Activated naive CD4-positive, alpha-beta T cell treated with anti-CD3 and anti-CD28 coated beads for 36 hours (primary cell): ENCODE measurements around the gene C1orf35. TPM values are rescaled to one million over a fixed set of nuclear protein-coding genes. Genes with fewer than 3 reads are reported as not detected.

ENCODE experiments used
- CTCF ChIA-PET: fragments of 350-600 bp; sonication (Branson Sonifier 250); formaldehyde crosslinking; loops from one replicate; lab custom pipeline; 2021; ENCODE audit warnings: antibody characterized with exemption; lab: Charles Lee
- DNase-seq: peaks from one replicate; pipeline ENCODE4 v3.0.0-alpha.2; 2020
- H3K27ac Mint-ChIP-seq: one replicate; pipeline ENCODE4 v1.8.0; 2021; ENCODE audit warnings: mild to moderate bottlenecking, mixed read lengths
- H3K27me3 Mint-ChIP-seq: one replicate; pipeline ENCODE4 v1.8.0; 2021; ENCODE audit warnings: low read depth, mixed read lengths
- H3K36me3 Mint-ChIP-seq: one replicate; pipeline ENCODE4 v1.8.0; 2021; ENCODE audit warnings: low read depth, mixed read lengths
- H3K4me1 Mint-ChIP-seq: one replicate; pipeline ENCODE4 v1.8.0; 2021; ENCODE audit warnings: low read depth, mixed read lengths
- H3K4me3 Mint-ChIP-seq: one replicate; pipeline ENCODE4 v1.8.0; 2021; ENCODE audit warnings: mild to moderate bottlenecking, moderate library complexity, mixed read lengths
- H3K9me3 Mint-ChIP-seq: one replicate; pipeline ENCODE4 v1.8.0; 2021; ENCODE audit warnings: mixed read lengths
- intact Hi-C: fragments of 100-400 bp; cut with micrococcal nuclease; formaldehyde crosslinking; loops from one replicate; pipeline ENCODE4 v1.15.1; 2023
- total RNA-seq, 2 experiments: library from RNA; stranded (reverse); gene quantifications; one replicate each; pipeline ENCODE4 v1.2.3, GENCODE V29; 2021

C1orf35 gene
- total RNA-seq, 2 experiments from 2014 or later, result 14.5 to 16.2 TPM

DNA sequence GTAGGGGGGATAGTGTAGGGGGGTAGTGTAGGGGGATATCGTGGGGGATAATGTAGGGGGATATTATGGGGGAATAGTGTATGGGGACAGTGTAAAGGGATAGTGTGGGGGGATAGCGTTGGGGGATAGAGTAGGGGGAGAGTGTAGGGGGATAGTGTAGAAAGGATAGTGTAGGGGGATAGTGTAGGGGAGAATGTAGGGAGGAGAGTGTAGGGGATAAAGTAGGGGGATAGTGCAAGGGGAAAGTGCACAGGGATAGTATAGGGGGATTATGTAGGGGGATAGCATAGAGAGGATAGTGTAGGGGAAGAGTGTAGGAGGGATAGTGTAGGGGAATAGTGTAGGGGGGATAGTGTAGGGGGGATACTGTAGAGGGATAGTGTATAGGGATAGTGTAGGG is 33.0 kb downstream of the C1orf35 start:
- DNase-seq, result no peak
- intact Hi-C loops, result no loop called here
- H3K9me3 Mint-ChIP-seq, result no peaks in the 10 kb centered on the region
- no peaks in the 10 kb centered on the region for H3K36me3 Mint-ChIP-seq
- peaks cover 8% of the 10 kb centered on the region for H3K27me3 Mint-ChIP-seq
- H3K4me1 Mint-ChIP-seq, result no peaks in the 10 kb centered on the region
- no peak overlapping the region for H3K27ac Mint-ChIP-seq
- CTCF ChIA-PET, result no interaction called here
- no peak overlapping the region for H3K4me3 Mint-ChIP-seq

DNA sequence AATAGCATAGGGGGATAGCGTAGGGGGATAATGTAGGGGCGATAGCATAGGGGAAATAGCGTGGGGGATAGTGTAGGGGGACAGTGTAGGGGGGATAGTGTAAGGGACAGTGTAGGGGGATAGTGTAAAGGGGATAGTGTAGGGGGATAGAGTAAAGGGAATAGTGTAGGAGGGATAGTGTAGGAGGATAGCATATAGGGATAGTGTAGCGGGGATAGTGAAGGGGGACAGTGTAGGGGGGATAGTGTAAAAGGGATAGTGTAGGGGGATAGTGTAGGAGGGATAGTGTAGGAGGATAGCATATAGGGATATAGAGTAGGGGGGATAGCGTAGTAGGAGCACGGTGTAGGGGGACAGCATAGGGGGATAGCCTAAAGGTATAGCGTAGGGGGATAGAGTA is 34.8 kb downstream of the C1orf35 start:
- no peak overlapping the region for H3K4me3 Mint-ChIP-seq

DNA sequence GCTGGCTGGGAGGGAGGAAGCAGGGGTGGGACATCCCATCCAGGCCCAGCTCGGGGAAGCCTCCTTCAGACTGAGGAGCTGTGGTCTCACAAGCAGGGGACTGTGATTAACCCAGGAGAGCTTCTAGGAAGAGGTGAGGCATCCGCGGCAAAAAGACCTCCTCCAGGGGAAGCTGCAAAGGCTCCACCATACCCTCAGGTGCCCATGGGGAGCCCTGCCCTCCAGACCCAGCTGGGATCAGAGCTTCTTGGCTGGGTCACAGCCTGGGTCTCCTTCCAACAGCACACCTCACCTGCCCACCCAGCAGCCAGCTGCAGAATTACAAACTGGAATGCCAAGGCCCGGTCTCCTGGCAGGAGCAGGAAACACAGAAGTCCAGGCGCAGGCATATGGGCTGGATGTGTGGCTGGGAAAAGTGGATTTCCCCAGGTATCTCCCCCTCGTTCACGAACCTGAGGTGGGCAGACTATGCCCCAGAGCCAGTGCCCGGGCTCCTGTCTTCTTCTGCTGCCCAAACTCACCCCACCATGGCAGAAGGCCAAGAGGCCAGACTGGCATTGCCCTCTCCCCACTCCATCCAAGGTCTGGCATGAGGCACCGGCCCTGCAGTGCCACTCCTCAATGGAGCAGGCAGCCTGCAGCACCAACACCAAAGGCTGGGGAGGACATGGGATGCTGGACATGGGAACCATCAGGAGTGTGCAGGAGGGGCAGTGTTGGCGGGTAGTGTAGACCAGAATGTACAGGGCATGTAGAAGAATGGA is 36.1 kb downstream of the C1orf35 start:
- H3K4me1 Mint-ChIP-seq, result no peaks in the 10 kb centered on the region
- no peak overlapping the region for H3K27ac Mint-ChIP-seq
- CTCF ChIA-PET, result no interaction called here
- no peaks in the 10 kb centered on the region for H3K36me3 Mint-ChIP-seq
- DNase-seq, result no peak
- no peak overlapping the region for H3K4me3 Mint-ChIP-seq
- no peaks in the 10 kb centered on the region for H3K9me3 Mint-ChIP-seq
- peaks cover 8% of the 10 kb centered on the region for H3K27me3 Mint-ChIP-seq
- intact Hi-C loops, result no loop called here

More for the DNA sequence above, 34.8 kb downstream of the C1orf35 start:
- Mint-ChIP-seq H3K27ac (no peak overlapping the region), H3K9me3 (no peaks in the 10 kb centered on the region), H3K4me1 (no peaks in the 10 kb centered on the region), H3K27me3 (peaks cover 8% of the 10 kb centered on the region), H3K36me3 (no peaks in the 10 kb centered on the region)
- intact Hi-C loops, result no loop called here
- CTCF ChIA-PET, result no interaction called here
- no peak for DNase-seq

DNA sequence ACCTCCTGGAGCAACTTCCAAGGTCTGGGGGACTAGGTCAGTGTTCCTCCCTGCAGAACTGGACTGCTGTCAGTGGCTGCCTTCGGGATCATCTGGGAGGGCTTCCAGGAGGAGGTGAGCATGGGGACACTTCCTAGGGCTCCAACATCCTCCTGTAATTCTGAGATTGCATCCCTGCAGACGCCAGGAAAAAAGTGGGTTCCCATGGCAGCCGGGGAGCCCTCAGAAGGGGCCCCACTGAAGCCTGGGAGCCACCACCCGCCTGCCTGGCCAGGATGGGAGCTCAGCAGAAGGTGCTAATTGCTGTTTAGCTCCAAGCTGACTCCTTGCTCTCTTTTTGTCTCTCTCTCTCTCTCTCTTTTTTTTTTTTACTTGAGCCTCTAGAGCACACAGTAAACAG is 36.7 kb downstream of the C1orf35 start:
- H3K4me3 Mint-ChIP-seq, result no peak overlapping the region
- no peak overlapping the region for H3K27ac Mint-ChIP-seq
- DNase-seq, result no peak
- CTCF ChIA-PET, result interaction anchor here (0.6 kb wide), 1 partner anchor 22 kb away, joined by 5 read pairs; no protein-coding TSS in a partner anchor
- H3K36me3 Mint-ChIP-seq, result no peaks in the 10 kb centered on the region
- intact Hi-C loops, result no loop called here
- H3K9me3 Mint-ChIP-seq, result no peaks in the 10 kb centered on the region
- H3K27me3 Mint-ChIP-seq, result peaks cover 8% of the 10 kb centered on the region
- no peaks in the 10 kb centered on the region for H3K4me1 Mint-ChIP-seq

DNA sequence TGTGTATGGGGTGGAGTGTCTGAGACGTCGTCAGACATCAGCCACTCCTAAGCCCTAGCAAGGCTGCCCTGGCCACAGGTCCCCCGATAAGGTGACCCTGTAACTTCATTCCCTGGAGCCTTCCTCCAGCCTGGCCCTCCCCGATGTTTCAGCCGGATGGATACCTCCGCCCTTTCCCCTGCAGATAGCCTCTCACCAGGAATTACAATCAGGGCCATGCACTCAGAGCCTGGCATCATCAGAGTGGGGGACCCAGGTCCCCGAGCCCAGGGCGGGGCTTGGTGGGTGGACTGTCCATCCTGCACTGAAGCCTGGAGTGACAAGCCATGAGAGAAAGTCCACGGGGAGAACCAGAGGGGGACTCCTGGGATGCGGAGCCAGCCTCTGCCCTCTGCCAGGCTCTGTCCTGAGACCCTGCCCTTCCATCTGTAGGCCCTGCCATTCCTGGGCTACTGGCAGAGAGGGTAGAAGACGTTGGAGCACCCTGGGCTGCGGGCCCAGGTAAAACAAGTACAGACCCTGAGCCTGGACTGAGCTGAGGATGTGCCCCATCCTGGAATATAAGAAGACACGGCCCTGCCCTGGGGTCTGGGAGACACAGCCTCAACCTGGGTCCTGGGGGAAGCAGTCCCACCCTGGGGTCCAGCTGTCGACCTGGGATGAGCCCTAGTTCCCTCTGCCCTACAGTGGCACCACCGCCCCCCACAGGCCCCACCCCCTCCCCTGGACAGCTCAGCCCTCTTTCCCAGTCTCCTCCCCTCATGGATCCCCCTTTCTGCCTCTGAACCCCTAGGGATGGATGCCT is 37.4 kb downstream of the C1orf35 start:
- no peaks in the 10 kb centered on the region for H3K9me3 Mint-ChIP-seq
- H3K27me3 Mint-ChIP-seq, result peaks cover 15% of the 10 kb centered on the region
- intact Hi-C loops, result no loop called here
- CTCF ChIA-PET, result interaction anchor here (0.6 kb wide), 1 partner anchor 22 kb away, joined by 5 read pairs; no protein-coding TSS in a partner anchor
- no peak overlapping the region for H3K4me3 Mint-ChIP-seq
- no peak overlapping the region for H3K27ac Mint-ChIP-seq
- H3K36me3 Mint-ChIP-seq, result no peaks in the 10 kb centered on the region
- no peak for DNase-seq
- H3K4me1 Mint-ChIP-seq, result peaks cover 3% of the 10 kb centered on the region

DNA sequence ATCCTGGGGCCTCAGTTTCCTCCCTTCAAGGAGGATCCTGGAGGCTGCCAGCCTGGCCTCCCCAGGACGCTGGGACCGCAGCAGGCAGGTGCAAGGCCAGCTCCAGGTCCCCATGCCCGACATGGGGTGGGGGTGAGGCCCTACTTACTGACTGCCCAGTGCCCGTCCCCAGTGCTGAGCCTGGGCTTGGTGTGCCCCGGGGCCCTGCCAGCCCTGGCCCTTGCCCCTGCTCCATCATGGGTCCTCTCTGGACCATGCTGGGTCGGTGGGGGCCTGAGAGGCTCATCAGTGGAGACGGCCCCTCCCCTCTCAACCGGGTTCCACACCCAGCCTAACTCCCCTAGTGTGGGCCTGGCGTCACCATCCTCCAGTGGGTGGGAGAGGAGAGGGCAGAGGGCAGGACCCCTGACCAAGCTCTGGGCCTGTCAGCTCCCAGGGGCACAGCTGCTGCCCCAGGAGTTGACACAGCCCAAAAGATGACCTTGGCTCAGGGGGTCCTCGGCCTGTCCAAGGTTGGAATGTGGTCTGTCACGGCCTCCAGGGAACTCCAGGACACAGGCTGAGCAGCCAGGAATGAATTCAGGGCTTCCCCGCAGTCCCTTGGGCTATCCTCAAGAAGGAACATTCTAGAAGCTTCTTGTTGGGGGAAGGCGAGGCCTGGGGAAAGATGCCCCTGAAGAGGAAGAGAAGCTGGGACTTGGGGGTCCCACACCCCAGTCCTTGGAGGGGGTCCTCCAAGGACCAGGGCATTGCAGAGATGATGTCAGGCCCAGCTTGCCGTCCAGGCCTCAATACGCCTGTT is 38.2 kb downstream of the C1orf35 start:
- no peak overlapping the region for H3K27ac Mint-ChIP-seq

DNA sequence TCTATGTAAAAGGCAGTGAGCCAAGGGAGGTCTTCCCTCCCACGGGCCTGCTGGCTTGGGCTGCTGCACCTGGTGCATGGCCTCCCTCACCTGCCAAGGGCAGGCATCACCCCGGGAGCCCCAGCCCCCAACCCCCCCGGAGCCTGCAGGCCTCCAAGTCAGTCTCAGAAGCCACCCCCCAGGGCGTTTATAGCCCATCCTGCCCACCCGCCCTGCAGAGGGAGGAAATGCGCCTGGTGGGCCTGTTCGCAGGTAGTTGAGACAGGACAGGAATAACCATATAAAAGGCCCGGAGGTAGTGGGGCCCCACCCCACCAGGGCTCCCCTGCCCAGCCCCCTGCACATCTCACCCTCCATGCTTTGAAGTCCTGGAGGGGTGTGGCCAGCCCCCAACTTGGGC is 38.8 kb downstream of the C1orf35 start:
- CTCF ChIA-PET, result no interaction called here
- peaks cover 8% of the 10 kb centered on the region for H3K4me1 Mint-ChIP-seq
- H3K27me3 Mint-ChIP-seq, result peaks cover 25% of the 10 kb centered on the region
- H3K4me3 Mint-ChIP-seq, result no peak overlapping the region
- H3K36me3 Mint-ChIP-seq, result no peaks in the 10 kb centered on the region
- intact Hi-C loops, result no loop called here
- DNase-seq, result no peak
- no peak overlapping the region for H3K27ac Mint-ChIP-seq
- H3K9me3 Mint-ChIP-seq, result no peaks in the 10 kb centered on the region

More for the DNA sequence above, 38.2 kb downstream of the C1orf35 start:
- Mint-ChIP-seq H3K36me3 (no peaks in the 10 kb centered on the region), H3K4me3 (no peak overlapping the region), H3K4me1 (peaks cover 8% of the 10 kb centered on the region), H3K9me3 (no peaks in the 10 kb centered on the region), H3K27me3 (peaks cover 20% of the 10 kb centered on the region)
- no peak for DNase-seq
- intact Hi-C loops, result no loop called here
- CTCF ChIA-PET, result no interaction called here

DNA sequence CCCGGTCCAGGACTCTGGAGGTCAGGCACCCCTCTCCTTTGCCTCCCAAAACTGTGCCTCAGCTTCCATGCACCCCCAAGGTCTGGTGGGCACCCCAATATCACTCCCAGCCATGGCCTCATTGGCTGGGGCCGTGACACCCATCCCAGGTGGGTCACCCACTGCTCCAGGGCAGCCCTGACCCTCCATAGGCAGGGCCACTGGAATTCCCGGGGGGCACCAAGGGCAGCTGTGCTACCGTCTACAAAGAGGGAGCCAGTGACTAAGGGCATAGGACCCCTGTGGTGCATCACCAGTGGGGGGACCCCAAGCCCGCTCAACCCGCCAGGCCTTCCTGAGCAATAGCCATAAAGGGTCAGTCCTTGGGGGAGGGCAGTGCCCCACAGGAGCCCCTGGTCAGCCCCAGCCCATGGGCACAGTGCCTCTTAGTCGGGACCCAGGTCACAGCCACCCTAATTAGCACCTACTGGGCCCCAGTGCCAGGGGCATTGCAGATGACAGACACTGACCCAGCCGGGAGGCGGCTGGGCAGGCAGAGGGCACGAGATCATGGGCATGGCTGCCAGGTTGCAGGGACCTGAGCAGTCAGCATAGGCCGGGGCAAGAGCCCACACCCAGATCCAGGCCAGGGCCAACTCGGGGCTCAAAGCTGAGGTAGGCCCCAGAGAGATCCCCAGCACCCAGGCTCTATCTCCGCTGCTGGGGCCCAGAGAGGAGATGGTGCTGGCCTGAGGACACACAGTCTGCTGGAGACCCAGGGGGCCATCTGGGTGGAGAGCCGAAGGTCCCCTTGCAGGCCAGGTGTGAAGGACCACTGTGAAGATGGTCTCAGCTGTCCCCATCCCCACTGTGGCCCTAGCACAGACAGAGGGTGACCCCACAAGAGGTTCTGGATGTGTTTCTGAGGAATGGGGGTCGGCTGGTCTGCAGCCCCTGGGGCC is 39.6 kb downstream of the C1orf35 start:
- Mint-ChIP-seq H3K27me3 (peaks cover 29% of the 10 kb centered on the region), H3K9me3 (no peaks in the 10 kb centered on the region), H3K4me3 (no peak overlapping the region), H3K4me1 (peaks cover 8% of the 10 kb centered on the region), H3K36me3 (no peaks in the 10 kb centered on the region), H3K27ac (no peak overlapping the region)
- no peak for DNase-seq
- intact Hi-C loops, result loop anchor here (1.0 kb wide), 1 partner anchor 39 kb away; no protein-coding TSS in a partner anchor
- CTCF ChIA-PET, result no interaction called here

DNA sequence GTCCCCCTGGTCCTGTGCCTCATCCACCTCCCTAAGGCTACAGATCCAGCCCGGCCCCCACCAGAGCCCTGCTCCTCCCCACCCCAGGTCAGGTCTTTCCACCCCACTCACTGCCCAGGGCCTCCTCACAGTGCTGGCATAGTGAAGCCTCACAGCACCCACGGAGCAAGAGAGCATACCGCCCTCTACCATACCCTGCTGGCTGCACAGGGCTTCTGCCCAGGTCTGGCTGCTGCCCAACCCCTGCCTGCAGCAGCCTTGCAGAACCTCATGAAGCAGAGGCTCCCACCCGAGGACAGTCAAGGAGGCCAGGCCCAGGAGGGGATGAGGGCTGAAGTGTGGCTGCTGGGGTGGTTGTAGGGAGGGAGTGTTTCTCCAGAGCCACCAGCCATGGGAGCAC is 40.3 kb downstream of the C1orf35 start:
- CTCF ChIA-PET, result no interaction called here
- Mint-ChIP-seq H3K36me3 (no peaks in the 10 kb centered on the region), H3K27ac (no peak overlapping the region), H3K4me3 (no peak overlapping the region), H3K27me3 (peaks cover 34% of the 10 kb centered on the region), H3K4me1 (peaks cover 8% of the 10 kb centered on the region), H3K9me3 (no peaks in the 10 kb centered on the region)
- intact Hi-C loops, result loop anchor here (1.0 kb wide), 1 partner anchor 39 kb away; no protein-coding TSS in a partner anchor
- DNase-seq, result no peak

DNA sequence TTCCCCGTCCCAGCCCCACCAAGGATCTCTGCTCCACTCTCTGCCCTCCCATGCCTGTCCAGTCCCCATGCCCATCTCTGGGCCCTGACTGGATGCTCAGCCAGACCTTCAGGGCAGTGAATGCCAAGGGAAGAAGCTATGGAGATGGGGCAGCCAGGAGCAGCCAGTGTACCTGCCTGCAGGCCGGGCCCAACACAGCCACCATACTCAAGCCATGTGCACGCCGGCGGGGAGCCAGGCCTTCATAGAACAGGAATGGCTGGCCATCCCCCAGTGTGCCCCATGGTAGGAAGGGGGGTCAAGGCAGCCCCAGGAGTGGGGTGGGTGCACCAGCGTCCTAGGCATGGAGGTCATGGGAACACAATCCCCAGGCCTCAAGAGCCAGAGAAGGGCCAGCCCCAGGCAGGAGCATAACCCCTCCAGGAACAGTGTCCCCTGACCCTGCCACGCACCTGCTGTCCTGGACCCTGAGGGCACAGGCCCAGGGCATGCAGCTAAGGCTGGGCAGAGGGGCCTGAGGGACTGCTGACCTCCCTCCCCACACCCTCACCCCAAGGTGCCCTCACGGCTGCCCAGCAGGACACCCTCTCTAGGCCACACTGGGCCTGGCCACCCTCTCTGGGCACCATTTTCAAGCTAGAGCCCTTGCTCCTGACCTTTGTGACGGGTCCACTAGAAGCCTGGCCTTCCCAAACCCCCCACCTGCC is 40.9 kb downstream of the C1orf35 start:
- CTCF ChIA-PET, result no interaction called here
- Mint-ChIP-seq H3K27me3 (peaks cover 38% of the 10 kb centered on the region), H3K36me3 (no peaks in the 10 kb centered on the region), H3K9me3 (no peaks in the 10 kb centered on the region), H3K4me1 (peaks cover 8% of the 10 kb centered on the region), H3K27ac (no peak overlapping the region), H3K4me3 (no peak overlapping the region)
- intact Hi-C loops, result no loop called here
- DNase-seq, result no peak
